ENCODE measurements around the gene C14orf132.
"Not testable (repeated sequence)": the region's sequence is repeated elsewhere in the genome, so short reads cannot be mapped to it uniquely, and the experiment has no call there.

GRCh38 chr14:96012757-96013156, 26.4 kb upstream of the C14orf132 start:
- not testable (repeated sequence) for TF ChIP-seq POLR2A (IDR thresholded peaks at IDR 0.05; ENCODE audit: low read depth); EP300 (IDR thresholded peaks at IDR 0.05)

Data from esophagus muscularis mucosa (tissue), 2 donors.